ENCODE results near the gene SLC27A6. TPM values are rescaled to one million over a fixed set of nuclear protein-coding genes. Genes with fewer than 3 reads are reported as not detected.
A peak's percentile ranks its signal among the peaks of the same experiment; 100 is the strongest.

The SLC27A6 gene
- total and polyA plus RNA-seq, 2 donors from 2014 or later, result not detected

- H3K4me1 ChIP-seq (ENCODE audit: control insufficient read depth in 2 of 3, insufficient read depth in 2 of 3, low read depth in 1 of 3, low read length in 3 of 3), result no peaks in the 10 kb centered on the region
- no peaks in the 10 kb centered on the region for H3K9me3 ChIP-seq (ENCODE audit: control insufficient read depth in 2 of 3, insufficient read depth in 1 of 3, low read length in 3 of 3)
- peak in 2 of 5 donors; percentile 17 to 42 for DNase-seq
- H3K27me3 ChIP-seq (ENCODE audit: control insufficient read depth, insufficient read depth, low read length), result no peaks in the 10 kb centered on the region
- no peak for TF ChIP-seq CTCF (IDR thresholded peaks at IDR 0.05; ENCODE audit: borderline replicate concordance, extremely low read depth, insufficient read depth)
- no peak for FAIRE-seq
- no peak overlapping the region for H3K9ac ChIP-seq (ENCODE audit: low read length in 3 of 3)
- intact Hi-C loops (cut with DNase I), result no loop called here
- no peaks in the 10 kb centered on the region for H3K36me3 ChIP-seq (ENCODE audit: control insufficient read depth in 2 of 3, insufficient read depth in 3 of 3, low read length in 3 of 3)
- no peak overlapping the region for H3K27ac ChIP-seq (ENCODE audit: low read depth in 2 of 2, low read length in 2 of 2)
- no peak overlapping the region for H3K4me3 ChIP-seq (ENCODE audit: low read length in 3 of 3)
Observed at GRCh38 chr5:129003232-129003631, 37.9 kb downstream of the SLC27A6 start.

GRCh38 chr5:129014185-129014584, 48.9 kb downstream of the SLC27A6 start:
- Histone ChIP-seq H3K9ac (ENCODE audit: low read length in 3 of 3) (no peak overlapping the region), H3K9me3 (ENCODE audit: control insufficient read depth in 2 of 3, insufficient read depth in 1 of 3, low read length in 3 of 3) (no peaks in the 10 kb centered on the region), H3K27ac (ENCODE audit: low read depth in 2 of 2, low read length in 2 of 2) (no peak overlapping the region), H3K27me3 (ENCODE audit: control insufficient read depth, insufficient read depth, low read length) (no peaks in the 10 kb centered on the region), H3K4me3 (ENCODE audit: low read length in 3 of 3) (no peak overlapping the region), H3K36me3 (ENCODE audit: control insufficient read depth in 2 of 3, insufficient read depth in 3 of 3, low read length in 3 of 3) (no peaks in the 10 kb centered on the region), H3K4me1 (ENCODE audit: control insufficient read depth in 2 of 3, insufficient read depth in 2 of 3, low read depth in 1 of 3, low read length in 3 of 3) (no peaks in the 10 kb centered on the region)
- TF ChIP-seq CTCF (IDR thresholded peaks at IDR 0.05; ENCODE audit: borderline replicate concordance, extremely low read depth, insufficient read depth), result no peak
- intact Hi-C loops (cut with DNase I), result no loop called here
- DNase-seq (no peak), FAIRE-seq (no peak)

- H3K9ac ChIP-seq (ENCODE audit: low read length in 3 of 3), result no peak overlapping the region
- no peak for TF ChIP-seq CTCF (IDR thresholded peaks at IDR 0.05; ENCODE audit: borderline replicate concordance, extremely low read depth, insufficient read depth)
- H3K4me3 ChIP-seq (ENCODE audit: low read length in 3 of 3), result no peak overlapping the region
- intact Hi-C loops (cut with DNase I), result no loop called here
- no peak for FAIRE-seq
- no peaks in the 10 kb centered on the region for H3K36me3 ChIP-seq (ENCODE audit: control insufficient read depth in 2 of 3, insufficient read depth in 3 of 3, low read length in 3 of 3)
- no peak overlapping the region for H3K27ac ChIP-seq (ENCODE audit: low read depth in 2 of 2, low read length in 2 of 2)
- DNase-seq, result no peak
- H3K4me1 ChIP-seq (ENCODE audit: control insufficient read depth in 2 of 3, insufficient read depth in 2 of 3, low read depth in 1 of 3, low read length in 3 of 3), result no peaks in the 10 kb centered on the region
- H3K27me3 ChIP-seq (ENCODE audit: control insufficient read depth, insufficient read depth, low read length), result no peaks in the 10 kb centered on the region
- H3K9me3 ChIP-seq (ENCODE audit: control insufficient read depth in 2 of 3, insufficient read depth in 1 of 3, low read length in 3 of 3), result no peaks in the 10 kb centered on the region
Observed at GRCh38 chr5:129018837-129019236, 53.5 kb downstream of the SLC27A6 start.

GRCh38 chr5:129019401-129019908, 54.2 kb downstream of the SLC27A6 start:
- Histone ChIP-seq H3K9ac (ENCODE audit: low read length in 3 of 3) (no peak overlapping the region), H3K9me3 (ENCODE audit: control insufficient read depth in 2 of 3, insufficient read depth in 1 of 3, low read length in 3 of 3) (no peaks in the 10 kb centered on the region), H3K36me3 (ENCODE audit: control insufficient read depth in 2 of 3, insufficient read depth in 3 of 3, low read length in 3 of 3) (no peaks in the 10 kb centered on the region), H3K27me3 (ENCODE audit: control insufficient read depth, insufficient read depth, low read length) (no peaks in the 10 kb centered on the region), H3K4me3 (ENCODE audit: low read length in 3 of 3) (no peak overlapping the region), H3K27ac (ENCODE audit: low read depth in 2 of 2, low read length in 2 of 2) (no peak overlapping the region), H3K4me1 (ENCODE audit: control insufficient read depth in 2 of 3, insufficient read depth in 2 of 3, low read depth in 1 of 3, low read length in 3 of 3) (no peaks in the 10 kb centered on the region)
- no peak for DNase-seq
- TF ChIP-seq CTCF (IDR thresholded peaks at IDR 0.05; ENCODE audit: borderline replicate concordance, extremely low read depth, insufficient read depth), result no peak
- intact Hi-C loops (cut with DNase I), result no loop called here
- FAIRE-seq, result no peak
